Thoracic aorta (tissue), 2 donors: ENCODE data around the gene HBA2. TPM values are rescaled to one million over a fixed set of nuclear protein-coding genes. Genes with fewer than 3 reads are reported as not detected.
"Not testable (repeated sequence)": the region's sequence is repeated elsewhere in the genome, so short reads cannot be mapped to it uniquely, and the experiment has no call there.

Experiments used
- ATAC-seq: fragments of 150-250 bp; one replicate; pipeline ENCODE4 v1.8.0; 2017; ENCODE audit warnings: low read depth; ENCODE audit not compliant: insufficient number of reproducible peaks, low FRiP score
- DNase-seq: peaks from one replicate; pipeline ENCODE4 v3.0.0-alpha.2; 2020; ENCODE audit warnings: low spot score
- H3K27ac ChIP-seq, 2 donors: fragments of 200-600 bp; sonication (generic); 1 replicate in 1 of 2; 2 replicates in 1 of 2; pipeline ENCODE4 v1.5.1; 2016; ENCODE audit warnings: mild to moderate bottlenecking in 2 of 2, moderate library complexity in 2 of 2
- H3K27me3 ChIP-seq: fragments of 200-600 bp; sonication (generic); replicated peaks from 2 replicates; pipeline ENCODE4 v1.6.0; 2016; ENCODE audit warnings: mild to moderate bottlenecking; ENCODE audit not compliant: insufficient read depth
- H3K36me3 ChIP-seq: fragments of 200-600 bp; sonication (generic); one replicate; pipeline ENCODE4 v1.5.1; 2016
- H3K4me1 ChIP-seq, 2 donors: fragments of 200-600 bp; sonication (generic); 1 replicate in 1 of 2; 2 replicates in 1 of 2; pipeline versions ENCODE4 v1.5.1 to v1.6.0; 2016; ENCODE audit warnings: low read depth in 2 of 2, mild to moderate bottlenecking in 1 of 2; ENCODE audit not compliant: control insufficient read depth in 1 of 2
- H3K4me3 ChIP-seq: fragments of 200-600 bp; sonication (generic); 2 replicates; pipeline ENCODE4 v1.5.1; 2016; ENCODE audit warnings: mild to moderate bottlenecking
- H3K9me3 ChIP-seq: fragments of 200-600 bp; sonication (generic); 2 replicates; pipeline ENCODE4 v1.5.1; 2016
- total RNA-seq, 2 donors: library from RNA; depleted of rRNA; stranded (reverse); fragments of >200 nt; gene quantifications; one replicate each; pipeline versions ENCODE4 v1.1.0 to v1.2.3, GENCODE V29; 2016
- TF ChIP-seq, protein P1 (sequence below): fragments of 200-600 bp; sonication (generic); IDR thresholded peaks from one replicate; pipeline ENCODE4 v1.5.1; 2019; ENCODE audit warnings: antibody characterized with exemption

The HBA2 gene
- total RNA-seq, 2 donors from 2014 or later = 47.9 to 433 TPM

DNA sequence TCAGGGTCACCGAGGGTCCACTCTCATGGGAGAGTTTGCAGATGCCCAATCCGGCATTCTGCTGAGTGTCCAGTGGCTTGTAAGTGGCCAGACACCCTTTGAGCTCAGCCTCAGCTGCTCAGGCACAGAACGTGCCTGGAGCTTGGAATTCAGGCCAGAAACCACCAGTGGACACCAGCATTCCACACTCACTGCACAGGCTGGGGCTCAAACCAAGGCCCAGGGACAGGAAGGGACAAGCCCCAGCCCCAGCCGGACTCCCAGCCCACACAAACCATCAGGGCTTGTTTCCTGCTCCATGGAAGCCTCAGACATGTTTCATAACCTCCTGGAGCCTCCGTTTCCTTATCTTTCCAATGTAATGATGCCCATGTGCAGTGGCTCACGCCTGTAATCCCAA is 29.2 kb upstream of the HBA2 start:
- DNase-seq (no peak), ATAC-seq (no peak)
- H3K27me3 ChIP-seq = no peaks in the 10 kb centered on the region
- H3K9me3 ChIP-seq = no peaks in the 10 kb centered on the region
- no peaks in the 10 kb centered on the region for H3K4me1 ChIP-seq
- no peak overlapping the region for H3K4me3 ChIP-seq
- TF ChIP-seq, protein P1, sequence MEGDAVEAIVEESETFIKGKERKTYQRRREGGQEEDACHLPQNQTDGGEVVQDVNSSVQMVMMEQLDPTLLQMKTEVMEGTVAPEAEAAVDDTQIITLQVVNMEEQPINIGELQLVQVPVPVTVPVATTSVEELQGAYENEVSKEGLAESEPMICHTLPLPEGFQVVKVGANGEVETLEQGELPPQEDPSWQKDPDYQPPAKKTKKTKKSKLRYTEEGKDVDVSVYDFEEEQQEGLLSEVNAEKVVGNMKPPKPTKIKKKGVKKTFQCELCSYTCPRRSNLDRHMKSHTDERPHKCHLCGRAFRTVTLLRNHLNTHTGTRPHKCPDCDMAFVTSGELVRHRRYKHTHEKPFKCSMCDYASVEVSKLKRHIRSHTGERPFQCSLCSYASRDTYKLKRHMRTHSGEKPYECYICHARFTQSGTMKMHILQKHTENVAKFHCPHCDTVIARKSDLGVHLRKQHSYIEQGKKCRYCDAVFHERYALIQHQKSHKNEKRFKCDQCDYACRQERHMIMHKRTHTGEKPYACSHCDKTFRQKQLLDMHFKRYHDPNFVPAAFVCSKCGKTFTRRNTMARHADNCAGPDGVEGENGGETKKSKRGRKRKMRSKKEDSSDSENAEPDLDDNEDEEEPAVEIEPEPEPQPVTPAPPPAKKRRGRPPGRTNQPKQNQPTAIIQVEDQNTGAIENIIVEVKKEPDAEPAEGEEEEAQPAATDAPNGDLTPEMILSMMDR = no peak
- H3K36me3 ChIP-seq = no peaks in the 10 kb centered on the region
- H3K27ac ChIP-seq = no peak overlapping the region

DNA sequence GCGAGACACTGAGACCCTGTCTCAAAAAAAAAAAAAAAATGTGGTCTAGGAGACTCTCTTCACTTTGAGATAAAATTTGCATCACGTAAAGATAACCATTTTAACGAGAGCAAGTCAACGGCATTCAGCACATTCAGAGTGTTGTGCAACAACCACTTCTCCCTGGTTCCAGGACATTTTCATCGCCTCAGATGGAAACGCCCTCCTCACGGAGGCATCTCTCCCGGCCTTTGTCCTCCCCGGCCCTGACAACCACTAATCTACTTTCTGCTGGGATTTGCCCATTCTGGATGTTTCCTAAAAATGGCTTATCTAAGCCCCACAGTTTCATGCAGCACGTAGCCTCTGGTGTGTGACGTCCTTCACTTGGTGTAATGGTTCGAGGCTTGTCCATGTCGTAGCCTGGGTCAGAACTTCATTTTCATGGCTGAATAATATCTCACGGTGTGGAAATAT is 27.9 kb upstream of the HBA2 start:
- ATAC-seq (no peak), DNase-seq (no peak)
- H3K4me1 ChIP-seq = no peaks in the 10 kb centered on the region
- no peak overlapping the region for H3K4me3 ChIP-seq
- H3K27ac ChIP-seq = no peak overlapping the region
- H3K36me3 ChIP-seq = no peaks in the 10 kb centered on the region
- H3K9me3 ChIP-seq = no peaks in the 10 kb centered on the region
- TF ChIP-seq, protein P1 = no peak
- H3K27me3 ChIP-seq = no peaks in the 10 kb centered on the region

DNA sequence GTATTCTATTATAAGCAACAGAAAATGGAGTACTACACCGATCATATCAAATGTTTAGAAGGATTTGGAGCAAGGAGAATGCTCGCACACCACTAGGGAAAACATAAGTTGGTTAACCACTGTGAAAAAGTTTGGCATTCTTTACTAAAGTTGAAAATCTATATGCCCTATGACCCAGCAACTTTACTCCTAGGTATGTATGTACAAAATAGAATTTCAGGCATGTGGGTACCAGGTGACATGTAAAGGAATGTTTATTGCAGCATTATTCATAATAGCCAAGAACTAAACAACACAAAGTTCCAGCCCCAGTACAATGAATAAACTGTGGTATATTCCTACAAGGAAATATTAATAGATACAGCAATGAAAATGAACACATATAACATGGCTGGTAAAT is 26.0 kb upstream of the HBA2 start:
- Histone ChIP-seq H3K4me3 (no peak overlapping the region), H3K9me3 (no peaks in the 10 kb centered on the region), H3K4me1 (no peaks in the 10 kb centered on the region), H3K36me3 (no peaks in the 10 kb centered on the region), H3K27me3 (no peaks in the 10 kb centered on the region), H3K27ac (no peak overlapping the region)
- DNase-seq (no peak), ATAC-seq (no peak)
- TF ChIP-seq, protein P1 = no peak

DNA sequence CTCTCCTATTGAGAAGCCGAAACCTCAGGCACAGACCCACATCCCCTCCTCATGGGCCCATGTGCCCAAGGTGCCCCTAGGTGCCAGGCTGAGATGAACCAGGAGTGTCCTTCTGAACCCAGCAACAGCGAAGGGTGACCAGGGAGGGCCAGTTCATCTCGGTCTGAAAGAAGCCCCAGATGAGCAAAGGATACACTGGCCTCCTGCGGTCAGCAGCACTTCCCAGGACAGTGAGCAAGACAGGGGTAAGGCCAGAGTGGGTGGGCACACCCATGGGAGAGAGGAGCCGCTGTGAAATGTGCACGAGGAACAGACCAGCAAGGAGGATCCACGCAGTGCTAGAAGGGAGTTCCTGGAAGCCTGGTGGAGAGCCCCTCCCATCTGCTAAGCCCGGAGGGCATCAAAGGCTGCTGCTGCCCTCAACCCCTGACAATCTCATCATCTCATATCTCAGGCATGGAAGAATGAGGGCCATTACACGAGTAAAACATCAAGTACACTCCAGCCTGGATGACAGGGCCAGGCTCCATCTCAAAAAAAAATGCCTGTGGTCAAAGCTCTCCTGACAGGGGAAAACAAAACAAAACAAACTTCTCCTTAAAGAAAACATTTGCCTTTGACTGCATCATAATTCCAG is 23.5 kb upstream of the HBA2 start:
- Histone ChIP-seq H3K9me3 (no peaks in the 10 kb centered on the region), H3K4me3 (no peak overlapping the region), H3K27ac (no peak overlapping the region), H3K27me3 (no peaks in the 10 kb centered on the region), H3K4me1 (peaks cover 0 to under 1% of the 10 kb centered on the region in 2 donors), H3K36me3 (no peaks in the 10 kb centered on the region)
- TF ChIP-seq, protein P1 = no peak
- DNase-seq (no peak), ATAC-seq (no peak)

DNA sequence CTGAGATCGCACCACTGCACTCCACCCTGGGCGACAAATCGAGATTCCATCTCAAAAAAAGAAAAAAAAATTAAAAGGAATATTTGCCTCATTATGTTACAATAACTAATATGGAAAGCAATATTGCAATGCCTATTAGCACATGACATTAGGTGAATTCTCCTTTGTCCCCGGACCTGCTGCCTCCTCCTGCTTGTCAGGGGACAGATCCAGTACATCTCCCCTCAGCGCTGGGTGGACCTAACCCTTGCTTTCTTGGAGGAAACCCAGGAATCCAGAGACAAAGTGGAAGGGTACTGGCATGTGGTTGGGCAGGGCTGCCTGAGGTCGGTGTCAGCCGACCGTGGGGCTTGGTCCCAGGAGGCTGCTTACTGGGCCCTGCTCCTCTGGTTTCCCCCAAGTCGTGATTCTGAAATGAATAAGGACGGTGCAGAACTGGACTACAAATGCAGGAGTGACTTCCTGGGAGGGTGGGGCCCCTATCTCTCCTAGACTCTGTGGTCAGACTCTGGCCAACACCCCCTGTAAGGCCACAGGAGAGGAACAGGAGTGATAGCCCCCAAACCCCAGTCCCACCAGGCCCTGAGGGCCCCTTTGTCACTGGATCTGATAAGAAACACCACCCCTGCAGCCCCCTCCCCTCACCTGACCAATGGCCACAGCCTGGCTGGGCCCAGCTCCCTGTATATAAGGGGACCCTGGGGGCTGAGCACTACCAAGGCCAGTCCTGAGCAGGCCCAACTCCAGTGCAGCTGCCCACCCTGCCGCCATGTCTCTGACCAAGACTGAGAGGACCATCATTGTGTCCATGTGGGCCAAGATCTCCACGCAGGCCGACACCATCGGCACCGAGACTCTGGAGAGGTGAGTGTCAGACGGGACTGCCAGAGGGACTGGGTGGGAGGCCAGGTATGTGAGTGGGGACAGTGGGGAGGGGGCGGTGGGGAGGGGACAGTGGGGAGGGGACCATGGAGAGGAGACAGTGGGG is 20.2 kb upstream of the HBA2 start, which contains the start of gene HBZ:
Gene HBZ (plus strand): TSS at position 504 of the 988 bp plus-strand sequence. CDS start 266 bp downstream, at position 770.
- H3K9me3 ChIP-seq = no peaks in the 10 kb centered on the region
- H3K4me3 ChIP-seq = no peak within 1 kb of the TSS
- peaks cover 4% of the 10 kb centered on the region for H3K27me3 ChIP-seq
- H3K36me3 ChIP-seq = no peaks in the 10 kb centered on the region
- TF ChIP-seq, protein P1 = no peak
- H3K4me1 ChIP-seq = peaks cover 3 to 7% of the 10 kb centered on the region in 2 donors
- DNase-seq (no peak), ATAC-seq (no peak)
- no peak within 1 kb of the TSS for H3K27ac ChIP-seq

DNA sequence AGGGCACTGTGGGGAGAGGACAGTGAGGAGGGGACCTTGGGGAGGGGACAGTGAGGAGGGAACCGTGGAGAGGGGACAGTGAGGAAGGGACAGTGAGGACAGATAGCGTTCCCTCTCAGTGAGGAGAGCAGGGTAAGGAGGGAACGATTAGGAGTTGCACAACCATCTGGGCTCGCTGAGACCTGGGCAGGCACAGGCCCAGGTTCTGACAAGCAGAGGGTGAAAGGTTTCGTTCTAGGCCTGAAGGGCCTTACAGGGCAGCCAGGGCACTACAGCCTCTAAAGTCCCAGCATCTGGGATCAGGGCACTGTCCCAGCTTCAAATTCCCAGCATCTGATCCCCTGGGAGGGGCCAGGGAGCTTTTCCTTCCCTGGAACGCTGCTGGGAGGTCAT is 19.6 kb upstream of the HBA2 start:
- not testable (repeated sequence) for H3K27me3 ChIP-seq, DNase-seq, ATAC-seq

DNA sequence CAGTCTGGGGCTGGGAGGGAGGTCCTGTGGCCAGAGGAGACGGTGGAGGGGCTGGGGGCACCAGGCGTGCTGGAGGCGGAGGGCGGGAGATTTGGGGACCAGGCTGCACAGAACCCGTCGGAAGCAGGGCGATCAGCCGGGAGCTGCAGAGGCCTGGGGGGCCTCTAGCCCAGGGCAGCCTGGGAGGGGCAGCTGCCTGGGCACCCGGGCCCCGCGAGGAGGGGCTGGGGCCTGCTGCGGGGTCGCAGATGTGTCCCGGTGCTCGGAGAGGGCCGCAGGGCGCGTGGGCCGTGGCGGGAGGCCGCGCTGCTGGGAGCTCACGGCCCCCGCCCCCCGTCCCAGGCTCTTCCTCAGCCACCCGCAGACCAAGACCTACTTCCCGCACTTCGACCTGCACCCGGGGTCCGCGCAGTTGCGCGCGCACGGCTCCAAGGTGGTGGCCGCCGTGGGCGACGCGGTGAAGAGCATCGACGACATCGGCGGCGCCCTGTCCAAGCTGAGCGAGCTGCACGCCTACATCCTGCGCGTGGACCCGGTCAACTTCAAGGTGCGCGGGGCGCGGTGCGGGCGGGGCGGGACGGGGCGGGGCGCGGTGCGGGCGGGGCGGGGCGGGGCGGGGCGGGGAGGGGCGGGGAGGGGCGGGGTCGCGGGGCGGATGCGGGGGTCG is 19.0 kb upstream of the HBA2 start:
- not testable (repeated sequence) for H3K9me3 ChIP-seq, H3K27ac ChIP-seq, H3K36me3 ChIP-seq, H3K4me1 ChIP-seq, ATAC-seq, DNase-seq, H3K4me3 ChIP-seq, H3K27me3 ChIP-seq

More for the DNA sequence above, 19.6 kb upstream of the HBA2 start:
- H3K36me3 ChIP-seq, H3K4me1 ChIP-seq, H3K4me3 ChIP-seq, H3K9me3 ChIP-seq, H3K27ac ChIP-seq: not testable (repeated sequence)
